SIG-M5 (cell line): Measurements from ENCODE around the gene ATOH8.

Source experiments
- DNase-seq: peaks from one replicate; lab custom pipeline; 2025; lab: John Stamatoyannopoulos, UW

Gene ATOH8

DNA sequence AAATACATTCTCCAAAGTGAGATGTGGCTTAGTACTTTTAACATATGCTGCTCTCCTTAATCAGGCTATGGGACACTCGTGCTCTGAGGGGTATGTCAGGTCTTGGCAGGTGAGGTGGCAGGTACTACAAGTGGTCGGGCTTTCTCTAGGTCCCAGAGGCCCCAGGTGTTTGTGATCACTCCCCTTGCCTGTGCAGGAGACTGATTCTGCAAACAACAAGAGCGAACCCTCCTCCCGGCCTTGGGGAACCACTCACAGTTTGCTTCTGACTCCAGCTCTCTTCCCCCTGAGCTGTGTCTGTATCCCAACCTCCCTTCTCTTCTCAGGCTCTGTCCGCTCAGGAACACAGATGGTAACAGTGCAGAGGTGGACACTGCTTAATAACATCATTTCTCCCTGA, 48.1 kb downstream of the ATOH8 start:
- DNase-seq = no peak

GRCh38 chr2:85802354-85803103, 48.7 kb downstream of the ATOH8 start:
- no peak for DNase-seq

DNA sequence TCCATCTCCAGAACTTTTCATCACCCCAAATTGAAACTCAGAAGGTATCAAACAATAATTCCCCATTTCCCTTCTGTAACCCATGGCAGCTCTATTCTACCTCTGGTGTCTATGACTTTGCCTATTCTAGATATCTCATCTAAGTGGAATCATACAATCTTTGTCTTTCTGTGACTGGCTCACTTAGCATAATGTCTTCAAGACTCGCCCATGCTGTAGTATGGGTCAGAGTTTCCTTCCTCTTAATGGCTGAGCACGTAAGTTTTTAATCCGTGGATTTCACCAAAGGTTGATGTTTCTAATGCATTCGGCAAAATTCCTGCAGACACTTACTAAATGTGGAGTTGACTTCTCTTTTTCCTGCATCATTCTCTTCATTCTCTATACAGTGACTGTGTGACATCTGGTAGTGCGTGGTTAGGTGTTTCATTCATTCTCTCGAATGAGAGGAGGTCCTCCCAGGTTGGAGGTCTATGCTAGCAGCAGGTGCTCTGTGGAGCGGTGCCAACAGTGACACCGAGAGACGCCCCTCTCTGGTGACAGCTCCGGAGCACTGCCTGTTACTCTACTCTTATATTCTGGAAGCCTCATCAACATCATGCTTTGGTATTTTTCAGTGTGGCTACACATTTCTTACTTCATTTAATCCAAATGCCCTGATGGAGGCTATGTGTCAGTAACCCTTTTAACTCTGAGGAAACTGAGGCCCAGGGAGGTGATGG, 50.1 kb downstream of the ATOH8 start:
- no peak for DNase-seq

DNA sequence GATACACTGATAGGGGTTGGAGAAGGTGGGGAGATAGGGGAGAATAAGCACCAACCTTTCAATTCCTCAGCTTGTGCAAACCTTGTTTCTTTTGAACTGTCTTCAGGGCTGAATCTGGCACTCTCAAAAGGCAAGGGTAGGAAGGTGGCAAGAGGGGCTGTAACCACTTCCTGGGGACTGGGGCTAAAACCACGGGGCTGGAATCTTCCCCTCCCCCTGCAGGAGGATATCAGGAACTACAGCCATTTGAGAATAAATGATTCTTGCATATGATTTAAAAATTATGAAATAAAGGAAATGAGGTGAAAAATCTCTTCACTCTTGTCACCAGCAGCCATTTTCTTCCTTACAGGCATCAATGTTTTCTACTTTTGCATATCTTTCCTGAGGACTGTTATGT, 50.8 kb downstream of the ATOH8 start:
- no peak for DNase-seq

- no peak for DNase-seq
Measured at GRCh38 chr2:85806358-85807118, 52.7 kb downstream of the ATOH8 start.

- DNase-seq = no peak
Measured at GRCh38 chr2:85807756-85808155, 54.0 kb downstream of the ATOH8 start.

- no peak for DNase-seq
Measured at GRCh38 chr2:85810371-85811179, 56.8 kb downstream of the ATOH8 start.

DNA sequence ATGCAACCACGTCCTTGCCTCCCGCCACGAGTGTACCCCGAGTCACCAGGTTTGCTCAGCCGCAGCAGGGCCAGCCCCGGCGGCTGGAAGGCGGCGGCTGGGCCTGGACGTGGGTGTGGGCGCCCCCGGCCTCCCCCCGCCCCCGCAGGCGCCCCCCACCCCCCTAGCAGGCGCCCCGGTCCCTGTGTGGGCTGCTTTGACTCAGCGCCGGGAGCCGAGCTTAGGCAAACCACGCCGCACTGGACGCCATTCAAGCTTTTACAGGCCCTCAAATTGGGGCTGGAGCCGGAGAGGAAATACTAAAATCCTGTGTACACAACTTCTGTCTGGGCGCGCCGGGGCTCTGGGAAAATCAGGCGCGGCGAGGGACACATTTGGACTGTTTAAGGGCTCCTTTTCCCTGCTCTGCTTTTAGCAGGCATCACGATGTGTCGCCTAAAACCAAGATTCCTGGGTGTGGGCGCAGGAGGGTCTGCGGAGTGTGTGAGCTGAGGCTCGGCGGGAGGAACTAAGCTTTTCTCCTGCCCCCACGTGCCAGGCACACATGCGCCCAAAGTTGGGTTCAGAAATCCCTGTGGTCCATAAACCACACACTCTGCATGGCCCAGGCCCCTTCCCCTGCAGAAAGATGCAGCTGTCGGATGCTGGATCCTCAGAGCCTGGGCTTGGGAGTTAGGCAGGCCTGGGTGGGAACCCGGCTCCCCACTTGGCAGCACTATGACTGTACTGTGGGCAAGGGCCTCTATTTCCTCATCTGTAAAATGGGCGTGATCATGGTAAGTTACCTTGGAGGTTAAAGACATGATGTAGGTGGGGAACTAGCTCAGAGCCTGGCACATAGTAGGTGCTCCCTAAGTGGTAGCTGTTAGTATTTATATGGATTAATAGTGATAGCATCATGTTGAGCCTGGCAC, 57.6 kb downstream of the ATOH8 start:
- no peak for DNase-seq

DNA sequence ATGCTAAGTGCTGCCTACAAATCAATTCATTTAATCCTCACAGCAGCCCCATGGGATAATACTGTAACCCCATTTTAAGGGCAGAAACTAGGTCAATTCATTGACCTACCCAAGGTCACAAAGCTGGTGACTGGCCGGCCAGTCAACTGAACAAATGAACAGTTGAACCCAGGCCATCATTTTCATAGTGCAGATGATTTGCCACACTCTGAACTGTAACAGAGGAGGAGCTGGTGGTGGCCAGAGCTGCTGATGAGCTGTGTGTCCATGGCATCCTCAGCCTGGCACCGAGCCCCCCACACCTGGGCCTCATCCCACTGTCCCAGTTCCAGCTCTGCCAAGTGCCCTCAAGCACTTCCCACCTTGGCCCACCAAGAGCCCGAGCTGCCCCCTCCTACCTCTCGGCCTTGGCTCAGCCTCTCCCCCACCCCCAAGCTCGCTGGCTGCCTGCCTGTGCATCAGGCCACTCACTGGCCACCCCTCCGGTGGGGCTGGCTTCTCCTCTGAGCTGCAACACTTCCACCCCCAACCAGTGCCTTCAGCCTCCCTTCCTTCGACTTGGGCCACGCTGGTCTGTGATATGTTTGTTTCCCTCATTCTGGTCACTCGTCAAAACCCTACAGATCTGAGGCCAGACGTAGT, 58.4 kb downstream of the ATOH8 start:
- no peak for DNase-seq

GRCh38 chr2:85813211-85813981, 59.6 kb downstream of the ATOH8 start:
- no peak for DNase-seq

GRCh38 chr2:85813982-85814801, 60.4 kb downstream of the ATOH8 start:
- DNase-seq = no peak

DNA sequence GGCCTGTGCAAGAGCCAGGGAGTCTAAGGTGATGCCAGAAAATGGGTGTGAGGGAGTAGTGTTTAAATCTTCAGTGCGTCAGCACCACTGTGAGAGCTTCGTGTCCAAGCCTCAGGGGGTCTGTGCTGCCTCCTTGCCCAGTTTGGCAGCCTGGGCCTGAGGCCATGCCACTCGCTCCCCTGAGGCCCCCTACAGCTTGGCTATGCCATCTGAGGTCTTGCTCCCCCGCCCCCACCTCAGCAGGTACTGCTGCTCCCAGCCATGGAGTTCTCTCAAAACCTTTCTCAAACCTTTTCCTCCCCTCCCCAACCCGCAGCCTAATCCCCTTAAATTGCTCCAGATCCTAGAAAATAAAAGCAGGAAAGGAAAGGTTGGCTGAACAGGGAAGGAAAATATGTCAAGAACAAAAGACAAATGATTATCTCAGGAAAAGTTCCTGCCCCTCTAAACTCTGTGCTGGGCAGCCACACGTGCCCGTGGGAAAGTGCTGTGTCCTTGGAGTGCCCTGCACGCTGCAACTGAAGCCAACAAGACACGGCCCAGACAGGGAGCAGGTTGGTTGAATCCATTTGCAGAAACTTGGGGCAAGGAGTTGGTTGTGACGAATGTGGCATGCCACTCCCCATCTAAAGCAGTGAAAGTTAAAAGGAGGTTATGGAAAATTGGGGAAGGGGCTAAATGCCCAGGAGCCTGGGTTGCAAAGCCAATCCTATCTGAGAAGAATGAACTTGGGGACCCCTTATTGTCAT, 61.2 kb downstream of the ATOH8 start:
- DNase-seq = no peak

DNA sequence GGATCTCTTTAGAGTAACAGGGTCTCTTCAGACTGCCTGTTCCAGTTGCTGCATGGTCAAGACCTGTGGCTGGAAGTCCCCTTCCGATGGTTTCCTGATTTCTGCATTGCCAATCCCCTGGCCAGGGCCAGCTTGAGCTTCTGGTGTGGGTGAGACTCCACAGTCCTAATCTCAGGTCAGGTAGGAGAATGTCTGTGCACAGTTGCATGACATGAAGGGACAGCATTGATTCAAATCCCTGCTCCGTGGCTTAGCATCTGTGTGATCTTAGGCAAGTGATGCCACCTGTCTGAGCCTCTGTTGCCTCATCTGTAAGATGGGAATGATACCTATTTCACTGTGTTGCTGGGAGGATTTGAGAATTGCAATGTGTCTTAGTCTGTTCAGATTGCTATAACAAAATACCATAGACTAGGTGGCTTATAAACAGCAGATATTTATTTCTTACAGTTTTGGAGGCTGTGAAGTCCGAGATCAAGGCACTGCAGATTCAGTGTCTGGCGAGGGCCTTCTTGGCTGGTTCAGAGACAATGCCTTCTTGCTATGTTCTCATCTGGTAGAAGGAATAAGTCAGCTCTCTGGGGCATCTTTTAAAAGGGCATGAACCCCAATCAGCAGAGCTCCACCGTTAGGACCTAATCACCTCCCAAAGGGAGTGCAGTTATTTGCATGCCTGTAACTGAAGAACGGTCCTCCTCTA, 66.2 kb downstream of the ATOH8 start:
- no peak for DNase-seq

DNA sequence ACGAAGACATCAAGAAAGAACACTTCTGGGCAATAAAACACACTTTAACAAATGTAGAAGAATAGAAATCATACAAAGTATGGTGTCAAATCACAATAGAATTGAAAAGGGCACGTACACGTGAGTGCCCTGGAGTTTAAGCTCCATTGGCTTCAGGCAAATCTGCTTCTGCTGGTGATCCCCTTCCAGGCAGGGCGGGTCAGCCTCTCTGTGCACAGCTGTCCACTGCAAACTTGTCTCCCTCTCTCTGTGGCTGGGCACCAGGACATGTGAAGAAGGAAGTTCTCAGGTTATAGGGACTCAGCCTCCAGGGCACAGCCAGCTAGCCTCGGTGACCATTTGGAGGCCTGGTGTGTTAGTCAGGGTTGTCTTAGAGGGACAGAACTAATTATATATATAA, 69.0 kb downstream of the ATOH8 start:
- DNase-seq = no peak

- no peak for DNase-seq
Measured at GRCh38 chr2:85823951-85824350, 70.2 kb downstream of the ATOH8 start.

- no peak for DNase-seq
Measured at GRCh38 chr2:85826990-85827878, 73.4 kb downstream of the ATOH8 start.
